Immature natural killer cell (primary cell): Measurements from ENCODE around the gene TASL. TPM values are rescaled to one million over a fixed set of nuclear protein-coding genes. Genes with fewer than 3 reads are reported as not detected.
A peak's percentile ranks its signal among the peaks of the same experiment; 100 is the strongest.
"Not testable (repeated sequence)": the region's sequence is repeated elsewhere in the genome, so short reads cannot be mapped to it uniquely, and the experiment has no call there.

Experiments
- DNase-seq, 3 donors: peaks; one replicate each; pipeline ENCODE4 v3.0.0; 2022; ENCODE audit warnings: mixed read lengths in 1 of 3
- H3K27ac Mint-ChIP-seq, 6 donors: one replicate each; pipeline ENCODE4 v1.8.0; 2020; ENCODE audit warnings: mixed read lengths in 6 of 6, mild to moderate bottlenecking in 5 of 6, inconsistent platforms in 4 of 6, moderate library complexity in 3 of 6
- H3K27me3 Mint-ChIP-seq, 3 donors: one replicate each; pipeline ENCODE4 v1.8.0; 2020 to 2021; ENCODE audit warnings: low read depth in 3 of 3, mild to moderate bottlenecking in 3 of 3, mixed read lengths in 3 of 3, moderate library complexity in 3 of 3, inconsistent platforms in 1 of 3
- H3K36me3 Mint-ChIP-seq, 3 donors: one replicate each; pipeline ENCODE4 v1.8.0; 2020; ENCODE audit warnings: mixed read lengths in 3 of 3, inconsistent platforms in 2 of 3, mild to moderate bottlenecking in 2 of 3
- H3K4me1 Mint-ChIP-seq, 2 donors: one replicate each; pipeline ENCODE4 v1.8.0; 2020; ENCODE audit warnings: inconsistent platforms in 2 of 2, mild to moderate bottlenecking in 2 of 2, mixed read lengths in 2 of 2, moderate library complexity in 1 of 2
- H3K4me3 Mint-ChIP-seq, 5 donors: one replicate each; pipeline ENCODE4 v1.8.0; 2020; ENCODE audit warnings: mild to moderate bottlenecking in 5 of 5, mixed read lengths in 5 of 5, inconsistent platforms in 3 of 5, moderate library complexity in 3 of 5
- H3K9me3 Mint-ChIP-seq, 6 donors: one replicate each; pipeline ENCODE4 v1.8.0; 2020; ENCODE audit warnings: mild to moderate bottlenecking in 6 of 6, mixed read lengths in 6 of 6, inconsistent platforms in 4 of 6, moderate library complexity in 3 of 6
- polyA plus RNA-seq, 3 donors: library from polyadenylated mRNA; unstranded; fragments of 300-500 nt; fragmentation: Illumina TruSeq; gene quantifications; one replicate each; pipeline ENCODE4 v1.2.3, GENCODE V29; 2021

TASL gene
- polyA plus RNA-seq, 3 donors from 2014 or later, result 1.9 to 6.7 (median 2.6) TPM

- H3K27ac Mint-ChIP-seq, result peak overlapping the region in 2 of 6 donors; percentile 27 to 73
- no peak overlapping the region for H3K4me3 Mint-ChIP-seq
- peaks cover 11 to 30% of the 10 kb centered on the region in 2 donors for H3K4me1 Mint-ChIP-seq
- H3K27me3 Mint-ChIP-seq, result peaks cover 1 to 6% (median 5%) of the 10 kb centered on the region in 3 donors
- no peaks in the 10 kb centered on the region for H3K9me3 Mint-ChIP-seq
- DNase-seq, result no peak
- peaks cover 0 to 8% (median 0%) of the 10 kb centered on the region in 3 donors for H3K36me3 Mint-ChIP-seq
These were observed 9.4 kb downstream of the TASL start for GRCh38 chrX:30568136-30568535.

- not testable (repeated sequence) for H3K9me3 Mint-ChIP-seq, DNase-seq, H3K27me3 Mint-ChIP-seq, H3K4me3 Mint-ChIP-seq
- peaks cover 0 to 24% (median 5%) of the 10 kb centered on the region in 3 donors for H3K36me3 Mint-ChIP-seq
- peak overlapping the region in 2 of 6 donors; percentile 7 to 55 for H3K27ac Mint-ChIP-seq
- peaks cover 5 to 20% of the 10 kb centered on the region in 2 donors for H3K4me1 Mint-ChIP-seq
These were observed 14.5 kb downstream of the TASL start for GRCh38 chrX:30563070-30563469.

GRCh38 chrX:30561191-30561590, 16.4 kb downstream of the TASL start:
- Mint-ChIP-seq H3K36me3 (peaks cover 0 to 28% (median 5%) of the 10 kb centered on the region in 3 donors), H3K4me1 (peaks cover 4 to 13% of the 10 kb centered on the region in 2 donors), H3K9me3 (no peaks in the 10 kb centered on the region), H3K4me3 (no peak overlapping the region), H3K27me3 (peaks cover 1 to 9% (median 3%) of the 10 kb centered on the region in 3 donors), H3K27ac (no peak overlapping the region)
- DNase-seq, result no peak

GRCh38 chrX:30538271-30538670, 39.3 kb downstream of the TASL start:
- Mint-ChIP-seq H3K9me3 (peaks cover 0 to 2% (median 0%) of the 10 kb centered on the region in 6 donors), H3K4me3 (no peak overlapping the region), H3K4me1 (no peaks in the 10 kb centered on the region), H3K27me3 (peaks cover 0 to 6% (median 2%) of the 10 kb centered on the region in 3 donors), H3K27ac (no peak overlapping the region), H3K36me3 (no peaks in the 10 kb centered on the region)
- no peak for DNase-seq

- H3K36me3 Mint-ChIP-seq, result no peaks in the 10 kb centered on the region
- H3K4me3 Mint-ChIP-seq, result no peak overlapping the region
- H3K27ac Mint-ChIP-seq, result no peak overlapping the region
- peaks cover 0 to 2% (median 0%) of the 10 kb centered on the region in 6 donors for H3K9me3 Mint-ChIP-seq
- DNase-seq, result no peak
- peaks cover 0 to 4% (median 0%) of the 10 kb centered on the region in 3 donors for H3K27me3 Mint-ChIP-seq
- H3K4me1 Mint-ChIP-seq, result no peaks in the 10 kb centered on the region
These were observed 43.7 kb downstream of the TASL start for GRCh38 chrX:30533835-30534234.

GRCh38 chrX:30533266-30533665, 44.3 kb downstream of the TASL start:
- Mint-ChIP-seq H3K27ac (no peak overlapping the region), H3K27me3 (peaks cover 0 to 4% (median 0%) of the 10 kb centered on the region in 3 donors), H3K36me3 (no peaks in the 10 kb centered on the region), H3K4me1 (no peaks in the 10 kb centered on the region), H3K4me3 (no peak overlapping the region), H3K9me3 (peaks cover 0 to 2% (median 0%) of the 10 kb centered on the region in 6 donors)
- no peak for DNase-seq

- no peaks in the 10 kb centered on the region for H3K4me1 Mint-ChIP-seq
- peaks cover 0 to 3% (median 0%) of the 10 kb centered on the region in 3 donors for H3K27me3 Mint-ChIP-seq
- no peaks in the 10 kb centered on the region for H3K9me3 Mint-ChIP-seq
- H3K4me3 Mint-ChIP-seq, result no peak overlapping the region
- H3K36me3 Mint-ChIP-seq, result no peaks in the 10 kb centered on the region
- DNase-seq, result no peak
- no peak overlapping the region for H3K27ac Mint-ChIP-seq
These were observed 47.0 kb downstream of the TASL start for GRCh38 chrX:30530606-30531005.

- Mint-ChIP-seq H3K27ac (no peak overlapping the region), H3K4me3 (no peak overlapping the region), H3K27me3 (peaks cover 0 to 10% (median 2%) of the 10 kb centered on the region in 3 donors), H3K36me3 (no peaks in the 10 kb centered on the region), H3K4me1 (no peaks in the 10 kb centered on the region), H3K9me3 (no peaks in the 10 kb centered on the region)
- DNase-seq, result no peak
These were observed 51.8 kb downstream of the TASL start for GRCh38 chrX:30525732-30526131.

GRCh38 chrX:30521440-30522182, 56.0 kb downstream of the TASL start:
- Mint-ChIP-seq H3K4me3 (no peak overlapping the region), H3K27me3 (peaks cover 0 to 8% (median 6%) of the 10 kb centered on the region in 3 donors), H3K9me3 (no peaks in the 10 kb centered on the region), H3K4me1 (no peaks in the 10 kb centered on the region), H3K27ac (no peak overlapping the region), H3K36me3 (no peaks in the 10 kb centered on the region)
- no peak for DNase-seq

- no peak overlapping the region for H3K4me3 Mint-ChIP-seq
- peaks cover 3 to 8% (median 5%) of the 10 kb centered on the region in 3 donors for H3K27me3 Mint-ChIP-seq
- H3K27ac Mint-ChIP-seq, result no peak overlapping the region
- no peaks in the 10 kb centered on the region for H3K9me3 Mint-ChIP-seq
- H3K36me3 Mint-ChIP-seq, result no peaks in the 10 kb centered on the region
- DNase-seq, result no peak
- H3K4me1 Mint-ChIP-seq, result no peaks in the 10 kb centered on the region
These were observed 64.3 kb downstream of the TASL start for GRCh38 chrX:30513284-30513683.

Other genes starting within 250 kb of the TASL start
- gene GK, start 75.7 kb upstream of the TASL start, polyA plus RNA-seq, result 1 to 10 TPM in 2 of 3 donors, under 1 TPM in 1; 0.78 to 5.3 (median 3.9) TPM